Astrocyte of the spinal cord (primary cell): ENCODE data around the gene FAM110A.

ENCODE experiments used
- DNase-seq: peaks from one replicate; pipeline ENCODE4 v3.0.0; 2011; ENCODE audit warnings: low read depth, low spot score
- H3K4me3 ChIP-seq: 2 replicates; pipeline ENCODE4 v1.5.1; 2011; ENCODE audit warnings: low read depth, mild to moderate bottlenecking, low read length, moderate library complexity
- in situ Hi-C: cut with HindIII; loops from 2 replicates; pipeline ENCODE4 v1.10.0; 2017; ENCODE audit warnings: low sequenced_read_pairs
- TF ChIP-seq, protein P1 (sequence below): IDR thresholded peaks from 2 replicates; pipeline ENCODE4 v1.5.1; 2012; ENCODE audit warnings: low read depth, mild to moderate bottlenecking, low read length, inconsistent platforms

The FAM110A gene

DNA sequence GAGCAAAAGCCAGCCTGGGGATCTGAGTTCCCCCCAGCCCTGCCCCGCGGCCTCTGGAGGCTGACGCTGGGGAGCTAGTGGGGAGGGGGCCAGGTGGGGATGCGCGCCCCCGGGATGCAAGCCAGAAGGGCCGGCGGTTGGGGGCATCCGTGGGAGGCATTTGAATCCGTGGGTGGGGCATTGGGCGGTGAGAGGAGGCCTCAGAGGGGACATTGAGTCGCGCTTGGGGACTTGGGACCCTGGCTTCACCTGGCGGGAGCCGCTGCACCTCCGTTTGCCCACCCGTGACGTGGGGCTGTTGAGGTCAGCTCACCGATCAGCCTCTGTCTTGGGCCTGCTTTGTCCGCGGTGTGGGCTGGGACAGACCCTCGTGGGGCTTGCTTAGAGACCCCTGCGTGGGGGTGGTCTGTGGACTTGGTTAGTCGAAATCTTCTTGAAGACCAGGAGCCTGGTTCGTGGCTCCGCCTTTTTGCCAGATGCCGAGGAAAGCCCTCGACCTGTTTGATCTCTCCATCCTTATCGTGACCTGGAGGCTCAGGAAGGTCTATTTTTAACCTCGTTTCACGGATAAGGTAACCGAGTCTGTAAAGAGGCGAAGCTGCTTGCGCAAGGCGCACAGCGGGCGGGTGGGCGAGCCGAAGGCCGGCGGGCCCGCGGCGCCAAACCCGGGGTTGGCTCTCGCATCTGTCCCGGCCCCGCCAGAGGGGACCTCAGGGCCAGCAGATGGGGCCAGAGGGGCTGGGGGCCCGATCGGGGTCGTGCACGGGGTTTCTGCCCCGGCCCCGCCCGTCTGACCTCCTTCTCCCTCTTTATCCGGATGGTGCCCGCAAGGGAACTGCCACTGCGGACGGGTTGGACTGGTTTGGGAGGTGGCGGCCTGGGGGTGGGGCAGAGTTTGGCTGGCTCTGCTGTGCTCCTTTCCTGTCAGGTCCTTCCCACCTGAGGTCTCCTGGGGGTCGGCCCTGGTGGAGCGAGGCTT lies 8.3 kb downstream of the FAM110A start:
- TF ChIP-seq, protein P1, sequence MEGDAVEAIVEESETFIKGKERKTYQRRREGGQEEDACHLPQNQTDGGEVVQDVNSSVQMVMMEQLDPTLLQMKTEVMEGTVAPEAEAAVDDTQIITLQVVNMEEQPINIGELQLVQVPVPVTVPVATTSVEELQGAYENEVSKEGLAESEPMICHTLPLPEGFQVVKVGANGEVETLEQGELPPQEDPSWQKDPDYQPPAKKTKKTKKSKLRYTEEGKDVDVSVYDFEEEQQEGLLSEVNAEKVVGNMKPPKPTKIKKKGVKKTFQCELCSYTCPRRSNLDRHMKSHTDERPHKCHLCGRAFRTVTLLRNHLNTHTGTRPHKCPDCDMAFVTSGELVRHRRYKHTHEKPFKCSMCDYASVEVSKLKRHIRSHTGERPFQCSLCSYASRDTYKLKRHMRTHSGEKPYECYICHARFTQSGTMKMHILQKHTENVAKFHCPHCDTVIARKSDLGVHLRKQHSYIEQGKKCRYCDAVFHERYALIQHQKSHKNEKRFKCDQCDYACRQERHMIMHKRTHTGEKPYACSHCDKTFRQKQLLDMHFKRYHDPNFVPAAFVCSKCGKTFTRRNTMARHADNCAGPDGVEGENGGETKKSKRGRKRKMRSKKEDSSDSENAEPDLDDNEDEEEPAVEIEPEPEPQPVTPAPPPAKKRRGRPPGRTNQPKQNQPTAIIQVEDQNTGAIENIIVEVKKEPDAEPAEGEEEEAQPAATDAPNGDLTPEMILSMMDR, result no peak
- DNase-seq, result no peak
- in situ Hi-C loops, result no loop called here
- peak overlapping the region; percentile 48 for H3K4me3 ChIP-seq

DNA sequence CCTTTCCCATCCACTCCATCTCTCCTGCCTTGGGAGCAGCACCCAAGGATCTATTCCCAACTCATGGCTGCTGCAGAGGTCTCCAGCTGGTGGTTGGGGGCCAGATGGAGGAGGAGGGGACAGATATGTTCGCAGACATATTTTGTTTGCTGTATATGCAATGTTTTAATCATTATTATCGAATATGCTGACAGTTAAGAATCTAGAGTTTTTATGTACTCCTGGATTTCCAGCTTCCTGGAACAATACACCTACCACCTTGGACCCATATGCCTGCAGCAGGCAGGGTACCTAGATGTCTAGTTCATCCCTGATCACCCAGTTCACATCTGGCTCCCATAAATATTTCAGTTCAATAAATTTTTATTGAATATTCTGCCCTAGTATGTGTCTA lies 9.0 kb downstream of the FAM110A start:
- in situ Hi-C loops, result no loop called here
- no peak overlapping the region for H3K4me3 ChIP-seq
- DNase-seq, result no peak
- TF ChIP-seq, protein P1, result no peak

DNA sequence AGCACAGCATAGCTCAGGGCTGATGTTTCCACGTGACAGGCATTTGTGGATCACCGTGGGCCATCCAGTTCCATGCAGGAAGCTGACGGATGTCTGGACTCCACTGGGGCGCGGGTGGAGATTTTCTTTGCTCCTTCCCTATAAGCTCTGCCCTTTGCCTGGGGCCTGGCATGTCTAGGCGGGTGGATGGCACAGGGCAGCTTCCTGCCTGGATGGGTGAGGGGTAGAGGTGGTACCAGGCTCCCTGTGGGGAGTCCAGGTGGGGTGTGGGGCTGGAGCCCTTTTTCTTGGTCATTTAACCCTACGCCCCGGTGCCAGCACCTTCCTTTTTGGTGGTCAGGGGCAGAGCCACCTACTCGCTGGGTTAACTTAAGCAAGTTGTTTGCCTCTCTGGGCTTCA lies 10.4 kb downstream of the FAM110A start:
- TF ChIP-seq, protein P1, result no peak
- no peak overlapping the region for H3K4me3 ChIP-seq
- DNase-seq, result no peak
- in situ Hi-C loops, result no loop called here

- H3K4me3 ChIP-seq, result peak overlapping the region; percentile 41
- in situ Hi-C loops, result no loop called here
- TF ChIP-seq, protein P1, result no peak
- peak; percentile 90 for DNase-seq
These were observed 11.1 kb downstream of the FAM110A start for GRCh38 chr20:844473-845225.

DNA sequence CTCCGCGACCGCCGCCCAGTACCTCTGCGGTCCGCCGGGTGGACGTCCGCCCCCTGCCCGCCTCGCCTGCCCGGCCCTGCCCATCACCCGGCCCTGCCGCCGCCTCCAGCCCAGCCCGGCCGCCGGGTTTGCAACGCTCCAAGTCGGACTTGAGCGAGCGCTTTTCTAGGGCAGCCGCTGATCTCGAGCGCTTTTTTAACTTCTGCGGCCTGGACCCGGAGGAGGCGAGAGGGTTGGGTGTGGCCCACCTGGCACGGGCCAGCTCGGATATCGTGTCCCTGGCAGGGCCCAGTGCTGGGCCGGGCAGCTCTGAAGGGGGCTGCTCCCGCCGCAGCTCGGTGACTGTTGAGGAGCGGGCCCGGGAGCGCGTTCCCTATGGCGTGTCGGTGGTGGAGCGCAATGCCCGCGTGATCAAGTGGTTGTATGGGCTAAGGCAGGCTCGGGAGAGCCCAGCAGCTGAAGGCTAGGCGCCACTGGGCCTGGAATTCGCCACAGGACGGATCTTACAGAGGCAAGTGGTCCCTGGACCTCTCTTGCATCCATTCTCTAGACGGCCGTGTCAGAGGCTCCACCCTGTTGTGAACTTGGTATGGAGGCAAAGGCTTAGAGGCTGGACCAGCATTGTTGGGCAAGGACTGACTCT lies 11.8 kb downstream of the FAM110A start:
- no peak overlapping the region for H3K4me3 ChIP-seq
- DNase-seq, result no peak
- in situ Hi-C loops, result no loop called here
- TF ChIP-seq, protein P1, result no peak
